Activated CD8-positive, alpha-beta memory T cell treated with anti-CD3 and anti-CD28 coated beads, Interleukin-2, amount 50 U/mL, for 24 hours (primary cell): Measurements from ENCODE around the gene DMC1.
A peak's percentile ranks its signal among the peaks of the same experiment; 100 is the strongest.

ENCODE experiments used
- DNase-seq: peaks from one replicate; pipeline ENCODE4 v3.0.0-alpha.2; 2020; ENCODE audit errors: extremely low read depth

Gene DMC1

DNA sequence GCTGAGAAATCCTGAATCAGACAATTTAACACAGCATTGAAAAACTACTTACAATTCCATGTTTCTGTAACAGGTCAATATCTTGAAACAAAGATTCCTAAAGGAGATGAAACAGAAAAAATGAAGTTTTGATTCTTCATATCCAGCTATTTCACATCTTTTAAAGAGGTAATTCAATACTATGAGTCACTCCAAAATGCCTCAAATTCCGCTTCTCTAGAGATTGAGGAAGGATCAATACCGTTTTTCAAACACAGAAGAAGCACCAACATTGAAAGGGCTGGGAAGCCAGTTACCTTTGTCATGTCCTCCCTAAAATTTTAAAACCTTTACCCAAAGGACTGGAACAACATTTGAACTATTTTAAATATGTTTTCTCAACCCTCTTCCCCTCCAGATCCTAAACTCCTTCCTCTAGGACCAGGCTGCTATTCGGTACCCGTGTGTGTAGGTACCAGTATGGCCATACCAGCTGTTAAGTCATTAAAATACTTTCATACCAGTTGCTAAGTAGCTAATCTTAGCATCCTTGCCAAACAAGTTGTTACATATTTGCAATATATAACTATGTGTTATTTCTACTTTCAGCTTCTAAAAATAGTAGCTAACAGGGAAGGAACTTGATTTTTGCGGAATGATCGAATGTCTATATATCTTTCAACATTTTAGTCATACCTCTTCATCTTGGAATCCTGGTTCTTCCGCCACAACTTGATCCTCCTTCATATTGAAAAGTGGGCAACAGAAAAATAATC, 2.3 kb downstream of the DMC1 start:
- DNase-seq = no peak

DNA sequence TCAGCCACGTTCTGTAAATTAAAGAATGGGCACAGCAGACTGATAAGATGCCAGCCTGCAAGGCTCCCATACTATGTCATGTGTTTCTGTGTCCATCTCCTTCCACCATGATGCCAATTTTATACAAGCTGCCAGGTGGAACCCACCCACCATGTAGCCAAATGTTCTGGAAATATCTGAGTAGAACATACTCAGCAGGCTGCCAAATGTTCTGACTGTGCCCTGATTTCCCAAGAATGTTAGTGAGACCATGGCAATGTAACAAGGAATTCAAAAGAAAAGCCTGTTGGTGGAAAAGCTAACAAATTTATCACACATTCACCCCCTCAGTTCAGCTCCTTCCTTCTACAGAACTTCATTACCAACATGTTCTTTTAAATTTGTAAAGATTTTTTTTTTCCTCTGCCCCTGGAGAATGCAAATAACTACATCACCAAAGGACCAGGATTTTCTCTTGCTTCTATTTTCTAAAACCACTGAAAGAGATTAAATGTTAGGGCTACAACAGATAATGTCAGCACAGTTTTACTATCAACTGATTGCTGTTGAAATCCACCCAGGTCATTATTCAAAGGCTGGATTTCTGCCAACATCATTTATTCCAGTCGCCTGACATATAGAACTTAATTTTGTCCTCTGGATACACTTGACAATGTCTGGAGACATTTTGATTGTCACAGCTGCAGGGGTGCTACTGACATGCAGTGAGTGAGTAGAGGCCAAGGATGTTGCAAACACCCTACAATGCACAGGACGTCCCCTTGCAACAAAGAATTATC, 3.1 kb downstream of the DMC1 start:
- no peak for DNase-seq

DNA sequence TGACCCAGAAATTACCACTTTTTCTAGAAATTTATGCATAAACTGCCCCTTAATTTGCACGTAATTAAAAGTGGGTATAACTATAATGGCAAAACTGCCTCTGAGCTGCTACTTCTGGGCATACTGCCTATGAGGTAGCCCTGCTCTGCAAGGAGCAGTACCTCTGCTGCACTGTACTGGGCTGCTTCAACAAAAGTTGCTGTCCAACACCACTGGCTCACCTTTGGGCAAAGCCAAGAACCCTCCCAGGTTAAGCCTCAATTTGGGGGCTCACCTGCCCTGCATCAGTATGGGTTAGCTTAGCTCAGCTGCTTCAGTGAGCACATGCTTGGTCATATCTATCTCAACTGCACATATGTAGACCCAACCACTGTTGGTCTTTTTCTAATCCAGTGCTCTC, 4.5 kb downstream of the DMC1 start:
- no peak for DNase-seq

DNA sequence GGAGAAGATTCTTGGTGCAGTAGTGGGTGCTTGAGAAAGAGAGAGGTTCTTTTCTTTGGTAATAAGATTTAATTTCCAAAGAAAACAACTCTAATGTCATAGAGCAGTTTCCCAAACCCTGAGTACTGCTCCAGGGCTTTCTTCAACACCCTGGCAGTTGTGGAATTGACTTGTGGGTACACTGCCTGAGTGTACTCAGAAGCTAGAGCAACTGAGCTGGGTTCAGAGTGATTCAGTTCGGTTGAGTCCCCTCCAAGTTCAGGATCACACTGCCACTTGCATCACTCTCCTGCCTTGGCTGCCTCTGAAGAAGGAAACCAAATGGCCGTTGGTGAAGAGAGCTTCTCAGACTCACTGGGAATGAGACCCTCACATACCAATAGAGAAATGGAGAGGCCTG, 5.3 kb downstream of the DMC1 start:
- no peak for DNase-seq

DNA sequence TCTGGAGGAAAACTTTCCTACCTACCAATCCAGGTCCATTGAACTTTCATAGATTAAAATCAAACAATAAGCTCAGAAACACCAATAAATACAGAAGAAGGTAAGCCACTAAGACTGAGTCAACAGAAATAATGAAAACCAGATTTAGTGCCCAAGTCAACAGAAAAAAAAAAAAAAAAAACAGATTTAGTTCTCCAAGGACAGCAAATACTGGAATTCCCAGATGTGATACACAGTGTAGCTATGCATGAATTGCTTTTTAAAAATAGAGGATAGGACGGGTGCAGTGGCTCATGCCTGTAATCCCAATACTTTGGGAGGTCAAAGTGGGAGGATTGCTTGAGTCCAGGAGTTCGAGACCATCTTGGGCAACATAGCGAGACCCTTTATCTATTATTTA, 15.7 kb downstream of the DMC1 start:
- no peak for DNase-seq

DNA sequence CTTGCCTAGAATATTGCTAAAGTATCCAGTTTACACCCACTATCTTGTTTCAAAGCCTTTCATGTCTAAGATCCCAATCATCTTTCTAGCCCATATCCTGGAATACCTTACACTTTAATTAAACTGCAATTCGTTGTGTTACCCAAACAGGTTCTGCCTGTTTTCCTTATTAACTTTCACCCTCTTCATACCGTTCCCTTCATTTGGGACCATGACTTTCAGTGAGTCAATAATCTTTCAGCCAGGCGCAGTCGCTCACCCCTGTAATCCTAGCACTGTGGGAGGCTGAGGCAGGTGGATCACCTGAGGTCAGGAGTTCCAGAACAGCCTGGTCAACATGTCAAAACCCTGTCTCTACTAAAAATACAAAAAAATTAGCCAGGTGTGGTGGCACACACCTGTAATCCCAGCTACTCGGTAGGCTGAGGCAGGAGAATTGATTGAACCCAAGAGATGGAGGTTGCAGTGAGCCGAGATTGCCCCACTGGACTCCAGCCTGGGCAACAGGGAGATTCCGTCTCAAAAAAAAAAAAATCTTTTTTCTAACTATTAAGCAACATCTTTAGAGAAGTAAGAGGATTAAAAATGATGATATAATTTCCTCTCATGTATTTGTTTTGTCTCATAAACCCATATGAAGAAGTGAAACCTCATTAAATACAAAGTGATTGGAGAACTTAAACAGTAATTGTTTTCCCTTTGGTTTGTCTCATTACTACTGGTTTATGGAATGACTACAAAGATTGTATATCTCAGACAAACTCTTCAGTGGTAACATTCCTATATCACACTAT, 20.7 kb downstream of the DMC1 start:
- DNase-seq = no peak

DNA sequence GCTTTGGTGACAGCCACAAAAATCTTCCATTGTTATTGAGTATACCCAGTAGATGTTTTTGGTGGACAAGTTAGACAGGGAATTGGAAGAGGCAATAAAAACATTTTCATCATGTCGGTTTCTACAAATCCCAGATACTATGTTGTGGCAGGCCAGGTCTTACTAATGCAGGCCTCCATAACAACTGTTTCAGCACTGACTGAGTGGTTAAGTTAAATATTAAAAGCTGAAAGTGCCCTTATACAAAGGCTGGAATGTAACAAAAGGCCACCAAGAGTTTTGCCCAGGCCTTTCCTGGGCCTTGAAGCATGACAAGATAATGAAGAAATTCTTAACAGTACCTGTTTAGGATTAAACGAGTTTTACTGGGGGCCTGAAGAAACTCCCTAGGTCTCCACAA, 29.3 kb downstream of the DMC1 start:
- DNase-seq = no peak

DNA sequence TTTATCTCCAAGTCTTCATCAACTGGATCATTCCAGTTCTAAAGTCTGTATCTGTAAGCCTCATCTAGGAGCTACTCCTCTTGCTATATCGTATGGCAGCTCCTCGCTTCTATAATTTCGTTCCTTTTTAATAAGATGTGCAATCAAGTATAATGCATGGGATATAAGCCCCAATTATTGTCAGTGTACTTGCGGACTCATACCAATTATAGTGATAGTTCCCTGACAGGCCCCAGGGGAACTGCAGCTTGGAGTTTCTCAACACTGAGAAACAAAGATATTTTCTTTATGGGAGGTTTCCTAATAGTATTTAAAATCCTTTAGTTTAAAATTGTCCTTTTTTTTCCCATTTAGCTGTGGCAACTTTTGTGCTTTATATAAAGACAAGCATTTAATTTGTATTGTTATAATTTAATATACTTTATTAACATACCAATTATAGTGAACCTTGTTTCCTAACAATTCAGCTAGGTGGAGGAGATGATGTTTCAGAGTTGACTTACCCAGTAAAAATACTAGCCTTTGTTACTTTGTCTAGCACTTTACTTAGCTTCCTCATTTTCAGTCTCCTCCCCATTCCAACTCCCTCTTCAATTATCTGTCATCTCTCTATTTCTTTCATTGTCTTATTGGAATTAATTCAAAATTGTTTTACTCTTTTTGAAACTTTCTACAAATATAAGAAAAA, 38.6 kb downstream of the DMC1 start:
- DNase-seq = no peak

DNA sequence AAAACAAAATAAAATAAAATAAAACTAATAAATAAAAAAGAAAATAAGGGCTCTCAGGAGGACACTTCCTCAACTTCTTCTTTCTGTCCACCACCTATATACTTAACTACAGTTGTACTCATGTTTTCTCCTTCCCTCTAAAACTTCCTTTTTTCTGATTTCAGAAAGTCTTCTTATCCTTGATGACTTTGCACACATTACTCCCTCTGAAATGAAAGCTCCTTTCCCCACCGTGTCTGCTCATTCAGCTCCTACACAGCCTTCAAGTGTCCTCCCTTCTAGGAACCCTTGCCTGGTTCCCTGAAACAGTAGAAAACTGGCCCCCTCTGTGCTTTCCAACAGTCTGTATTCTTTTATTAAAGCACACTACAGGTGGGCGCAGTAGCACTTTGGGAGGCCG, 45.6 kb downstream of the DMC1 start:
- no peak for DNase-seq

DNA sequence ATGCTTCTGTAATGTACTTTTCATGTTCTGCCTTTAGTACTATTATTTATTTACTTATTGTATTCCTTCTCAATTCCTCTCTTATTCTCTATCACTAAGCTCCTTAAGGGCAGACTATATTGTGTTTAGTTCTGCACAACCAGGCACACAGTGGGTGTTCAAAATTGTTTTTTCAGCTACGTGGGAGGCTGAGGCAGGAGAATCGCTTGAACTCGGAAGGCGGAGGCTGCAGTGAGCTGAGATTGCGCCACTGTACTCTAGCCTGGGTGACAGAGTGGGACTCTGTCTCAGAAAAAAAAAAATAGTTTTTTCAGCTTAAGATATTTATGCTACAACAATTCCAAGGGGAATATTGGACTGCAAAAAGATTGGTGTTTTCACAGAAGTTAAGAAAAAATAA, 46.5 kb downstream of the DMC1 start:
- no peak for DNase-seq

DNA sequence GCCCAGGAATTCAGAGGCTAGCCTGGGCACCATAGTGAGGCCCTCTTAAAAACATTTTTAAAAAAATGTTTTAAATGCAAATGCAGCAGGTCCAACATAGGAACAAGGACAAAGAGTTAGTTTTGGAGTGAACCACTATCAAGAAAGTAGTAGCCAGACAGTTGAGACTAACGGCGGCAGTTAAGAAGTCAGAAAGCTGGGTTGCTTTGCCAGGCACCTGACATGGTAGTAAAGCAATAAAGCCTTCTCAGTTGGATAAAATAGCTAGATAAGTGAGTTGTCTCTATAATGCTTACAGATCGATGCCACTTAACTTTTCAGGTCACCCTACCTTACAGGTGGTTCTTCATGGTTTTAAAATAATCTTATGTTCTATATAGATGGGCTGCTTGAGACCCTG, 47.0 kb downstream of the DMC1 start:
- no peak for DNase-seq

DNA sequence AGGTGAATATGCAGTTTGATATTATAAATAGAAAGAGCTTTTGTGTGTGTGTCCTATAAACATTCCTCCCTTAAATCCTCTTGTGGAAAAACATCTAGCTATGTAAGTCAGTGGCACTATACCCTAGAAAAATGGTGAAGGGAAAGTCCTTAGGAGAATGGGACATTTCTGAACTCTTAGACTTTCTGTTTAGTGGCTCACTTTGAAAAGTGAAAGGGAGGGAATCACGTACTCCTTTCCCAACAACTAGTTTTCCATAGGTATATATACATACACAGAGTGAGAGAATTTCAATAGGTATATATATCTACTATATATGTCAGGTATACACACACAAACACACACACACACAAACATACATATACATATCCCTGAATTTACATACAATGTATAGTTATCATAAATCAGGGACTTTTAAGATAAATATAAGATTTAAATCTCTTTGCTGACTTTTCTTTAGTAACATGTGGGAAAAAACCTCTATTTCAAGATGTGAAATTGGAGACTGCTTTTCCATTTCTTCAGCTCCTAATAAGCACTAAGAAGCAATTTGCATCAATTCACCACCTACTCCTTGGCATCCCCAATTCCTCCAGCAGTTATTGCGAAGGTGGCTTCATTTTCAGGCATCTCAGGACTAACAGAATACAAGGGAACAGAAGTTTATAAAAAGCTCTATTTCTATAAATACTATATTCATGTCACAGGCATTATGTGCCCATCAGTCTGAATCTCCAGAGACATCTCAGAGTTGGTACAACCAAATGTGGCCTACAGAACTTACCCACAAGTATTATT, 50.3 kb downstream of the DMC1 start:
- DNase-seq = no peak

DNA sequence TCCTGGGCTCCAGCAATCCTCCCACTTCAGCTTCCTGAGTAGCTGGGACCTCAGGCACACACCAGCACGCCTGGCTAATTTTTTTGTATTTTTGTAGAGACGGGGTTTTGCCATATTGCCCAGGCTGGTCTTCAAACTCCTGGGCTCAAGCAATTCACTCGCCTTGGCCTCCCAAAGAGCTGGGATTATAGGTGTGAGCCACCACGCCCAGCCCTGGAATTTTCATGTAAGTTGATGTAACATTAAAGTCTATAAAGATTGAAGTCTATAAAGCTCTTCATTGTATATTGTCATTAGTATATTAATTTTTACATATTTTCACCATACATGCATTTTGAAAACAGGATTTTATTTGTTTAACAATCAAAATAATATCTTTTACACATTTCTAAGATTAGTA, 51.4 kb downstream of the DMC1 start:
- no peak for DNase-seq

DNA sequence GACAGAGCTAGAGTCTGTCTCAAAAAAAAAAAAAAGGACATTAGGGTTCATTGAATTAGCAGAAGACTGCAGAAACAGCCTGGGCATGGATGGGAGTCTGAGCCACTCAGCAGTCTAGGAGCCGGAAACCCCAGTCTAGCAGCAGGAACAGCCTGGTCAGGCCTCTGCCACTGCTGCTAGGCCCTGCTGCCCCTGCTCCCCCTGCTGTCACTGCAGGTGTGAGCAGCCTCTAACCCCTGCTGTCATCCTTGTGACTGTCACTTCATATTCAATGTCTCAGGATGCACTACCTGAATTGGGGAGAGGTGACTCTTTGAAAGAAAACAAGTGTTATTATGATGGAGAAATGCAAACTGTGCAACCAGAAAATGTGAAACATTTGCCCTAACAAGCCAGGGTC, 56.9 kb downstream of the DMC1 start:
- DNase-seq = no peak

DNA sequence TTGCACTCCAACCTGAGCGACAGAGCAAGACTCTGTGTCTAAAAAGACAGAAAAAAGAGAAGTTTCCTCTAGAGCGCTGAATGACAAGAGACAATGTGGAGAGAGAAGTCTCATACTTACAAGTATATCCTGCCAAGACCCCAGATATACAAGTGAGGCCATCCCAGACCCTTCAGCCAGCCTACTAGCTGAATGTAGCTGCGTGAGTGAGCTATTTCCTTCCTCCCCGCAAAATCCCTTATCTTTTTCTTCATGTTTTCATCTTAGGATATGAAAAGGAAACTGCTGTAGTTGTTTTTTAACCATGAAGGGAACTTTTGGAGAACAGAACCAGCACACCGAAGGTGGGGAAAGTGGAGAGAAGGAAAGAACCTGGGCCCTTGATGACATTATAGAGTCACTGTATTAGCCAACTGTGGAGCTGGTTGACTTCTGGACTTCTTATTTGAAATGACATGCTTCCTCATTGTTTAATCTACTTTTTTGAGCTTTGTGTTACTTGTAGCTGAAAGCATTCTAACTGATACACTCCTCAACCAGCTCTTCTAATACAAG, 59.5 kb downstream of the DMC1 start:
- DNase-seq = no peak

DNA sequence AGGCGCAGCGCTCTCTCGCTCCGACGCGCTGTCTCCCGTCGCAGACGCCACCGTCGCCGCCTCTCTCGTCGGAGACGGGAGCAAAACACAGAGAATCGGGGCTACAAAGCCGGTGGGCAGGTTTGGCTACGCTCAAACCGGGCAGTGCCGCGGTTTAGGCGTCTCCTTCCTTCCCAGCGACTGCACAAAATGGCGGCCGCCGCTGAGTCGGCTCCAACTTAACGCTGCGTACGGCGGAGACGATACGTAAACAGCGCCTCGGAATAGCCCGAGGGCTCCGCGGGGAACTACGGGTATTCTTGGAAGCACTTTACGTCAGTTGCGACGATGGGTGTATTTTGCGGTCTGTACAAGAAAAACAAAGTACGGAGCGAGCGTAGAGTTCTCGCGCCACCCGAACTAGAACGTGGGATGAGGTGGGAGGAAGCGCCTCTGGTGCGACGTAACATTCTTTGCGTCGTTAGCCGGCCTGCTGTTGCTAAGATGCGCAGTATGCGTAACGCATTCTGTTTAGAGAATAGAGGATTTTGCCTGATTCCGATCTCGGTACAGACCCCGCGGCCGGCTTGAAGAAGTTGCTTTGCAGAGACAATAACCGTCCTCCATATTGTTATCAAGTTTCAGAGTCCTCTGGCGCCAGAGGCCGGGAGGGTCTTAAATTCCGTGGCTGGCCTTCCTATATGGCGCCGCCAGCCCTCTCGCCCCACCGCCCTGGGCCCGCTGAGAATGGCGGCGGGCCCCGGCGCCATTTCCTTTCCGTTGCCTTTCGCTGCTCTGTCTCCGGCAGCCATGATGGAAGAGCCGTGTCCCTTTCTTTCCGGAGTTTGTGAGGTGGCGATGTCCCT, 63.6 kb downstream of the DMC1 start, which contains the start of gene DDX17:
DDX17 (minus strand) TSS at position 194 of the 845 bp plus-strand sequence.
- DNase-seq = peak; percentile 90

DNA sequence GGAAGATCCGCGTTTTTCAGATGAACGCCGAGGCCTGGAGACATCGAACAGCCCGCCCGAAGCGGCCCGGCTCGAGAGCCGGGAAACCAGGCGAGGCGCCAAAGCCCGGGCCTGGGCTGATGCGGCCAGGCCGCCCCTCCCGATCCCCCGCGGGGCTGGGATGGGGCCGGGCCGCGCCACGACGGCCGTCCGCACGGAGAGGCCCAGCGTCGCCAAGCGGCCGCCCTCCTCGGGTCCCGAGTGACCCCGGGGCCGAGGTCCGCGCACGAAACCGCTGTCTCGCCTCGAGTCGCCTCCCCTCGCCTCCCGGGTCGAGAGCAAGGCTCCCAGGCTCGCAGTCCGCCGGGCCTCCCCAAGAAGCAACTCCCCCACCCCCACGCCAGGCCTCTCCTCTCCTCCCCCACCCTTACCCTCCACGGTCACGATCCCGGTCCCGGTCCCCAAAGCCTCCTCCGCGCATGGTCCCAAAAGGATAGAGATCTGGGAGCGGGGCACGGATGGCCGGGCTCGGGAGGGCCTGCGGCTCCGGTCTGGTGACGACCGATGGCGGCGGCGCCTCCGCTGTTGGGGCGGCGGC, 64.4 kb downstream of the DMC1 start:
- no peak for DNase-seq

DNA sequence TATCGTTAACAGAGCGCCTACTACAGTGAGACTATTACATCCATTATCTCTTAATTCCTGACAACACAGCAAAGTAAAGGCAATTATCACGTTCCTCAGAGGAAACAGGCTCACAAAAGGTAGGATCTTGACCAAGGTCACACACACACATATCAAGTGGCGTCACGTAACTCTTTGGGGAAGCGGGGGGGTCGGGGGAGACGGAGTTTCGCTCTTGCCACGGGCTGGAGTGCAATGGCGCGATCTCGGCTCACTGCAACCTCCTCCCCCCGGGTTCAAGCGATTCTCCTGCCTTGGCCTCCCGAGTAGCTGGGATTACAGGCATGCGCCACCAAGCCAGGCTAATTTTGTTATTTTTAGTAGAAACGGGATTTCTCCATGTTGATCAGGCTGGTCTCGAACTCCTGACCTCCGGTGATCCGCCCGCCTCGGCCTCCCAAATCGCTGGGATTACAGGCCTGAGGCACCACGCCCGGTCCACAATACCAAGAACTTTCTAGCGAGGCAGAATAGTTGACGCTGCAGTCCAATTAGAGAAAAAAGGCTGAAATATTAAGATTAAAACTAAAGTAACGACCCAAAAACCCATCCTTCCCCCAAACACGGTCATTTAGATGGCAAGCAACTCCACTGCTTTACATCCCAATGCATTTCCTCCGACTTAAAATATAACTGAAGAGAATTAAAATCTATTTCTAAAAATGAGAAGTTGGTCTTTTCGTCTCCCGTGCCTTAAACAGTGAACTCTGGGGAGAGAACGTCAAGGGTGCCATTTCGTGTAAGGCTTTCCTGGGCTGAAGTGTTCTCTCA, 65.0 kb downstream of the DMC1 start:
- no peak for DNase-seq

DNA sequence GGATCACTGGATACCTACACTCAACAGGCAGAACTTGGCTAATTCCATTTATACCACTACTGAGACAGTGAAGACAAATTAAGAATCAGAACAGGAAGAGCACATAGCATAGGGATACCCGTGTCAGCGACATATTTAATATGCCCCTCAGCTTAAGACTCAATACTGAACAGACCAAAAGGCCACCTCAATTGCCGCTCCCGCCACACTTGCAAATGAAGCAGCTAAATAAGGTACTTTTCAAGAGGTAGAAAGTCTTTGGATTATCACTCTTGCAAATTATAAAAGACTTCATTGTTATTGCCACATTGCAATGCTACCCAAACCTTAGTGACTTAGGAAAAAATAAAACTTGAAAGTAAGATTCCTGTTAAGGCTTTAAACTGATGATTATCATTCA, 67.0 kb downstream of the DMC1 start:
- DNase-seq = no peak
